ENCODE data around the gene PLPPR5.
A peak's percentile ranks its signal among the peaks of the same experiment; 100 is the strongest.
"Not testable (repeated sequence)": the region's sequence is repeated elsewhere in the genome, so short reads cannot be mapped to it uniquely, and the experiment has no call there.

The PLPPR5 gene

GRCh38 chr1:98919211-98919610 lies 85.5 kb downstream of the PLPPR5 start:
- no peak for DNase-seq (ENCODE audit: low spot score)

- DNase-seq (ENCODE audit: low spot score) = no peak
Measured at GRCh38 chr1:98914547-98914946, 90.1 kb downstream of the PLPPR5 start.

GRCh38 chr1:98910827-98911226 lies 93.8 kb downstream of the PLPPR5 start:
- no peak for DNase-seq (ENCODE audit: low spot score)

- no peak for DNase-seq (ENCODE audit: low spot score)
Measured at GRCh38 chr1:98908980-98909379, 95.7 kb downstream of the PLPPR5 start.

- no peak for DNase-seq (ENCODE audit: low spot score)
Measured at GRCh38 chr1:98906809-98907208, 97.9 kb downstream of the PLPPR5 start.

GRCh38 chr1:98906361-98906760 lies 98.3 kb downstream of the PLPPR5 start:
- DNase-seq (ENCODE audit: low spot score) = no peak

GRCh38 chr1:98904684-98905083 lies 100.0 kb downstream of the PLPPR5 start:
- DNase-seq (ENCODE audit: low spot score) = no peak

- DNase-seq (ENCODE audit: low spot score) = no peak
Measured at GRCh38 chr1:98903726-98904125, 100.9 kb downstream of the PLPPR5 start.

- no peak for DNase-seq (ENCODE audit: low spot score)
Measured at GRCh38 chr1:98903261-98903660, 101.4 kb downstream of the PLPPR5 start.

GRCh38 chr1:98898940-98899339 lies 105.7 kb downstream of the PLPPR5 start:
- no peak for DNase-seq (ENCODE audit: low spot score)

GRCh38 chr1:98897479-98897878 lies 107.2 kb downstream of the PLPPR5 start:
- DNase-seq (ENCODE audit: low spot score) = no peak

- DNase-seq (ENCODE audit: low spot score) = no peak
Measured at GRCh38 chr1:98896711-98897445, 107.8 kb downstream of the PLPPR5 start.

GRCh38 chr1:98893371-98893770 lies 111.3 kb downstream of the PLPPR5 start:
- no peak for DNase-seq (ENCODE audit: low spot score)

- no peak for DNase-seq (ENCODE audit: low spot score)
Measured at GRCh38 chr1:98888869-98889268, 115.8 kb downstream of the PLPPR5 start.

GRCh38 chr1:98887507-98887906 lies 117.2 kb downstream of the PLPPR5 start:
- DNase-seq (ENCODE audit: low spot score) = no peak

GRCh38 chr1:98884864-98885263 lies 119.8 kb downstream of the PLPPR5 start:
- no peak for DNase-seq (ENCODE audit: low spot score)

- DNase-seq (ENCODE audit: low spot score) = no peak
Measured at GRCh38 chr1:98881901-98882300, 122.8 kb downstream of the PLPPR5 start.

GRCh38 chr1:98881234-98881633 lies 123.4 kb downstream of the PLPPR5 start:
- not testable (repeated sequence) for DNase-seq (ENCODE audit: low spot score)

- no peak for DNase-seq (ENCODE audit: low spot score)
Measured at GRCh38 chr1:98874828-98875227, 129.8 kb downstream of the PLPPR5 start.

GRCh38 chr1:98870959-98871903 lies 133.4 kb downstream of the PLPPR5 start:
- DNase-seq (ENCODE audit: low spot score) = peak; percentile 60

- DNase-seq (ENCODE audit: low spot score) = no peak
Measured at GRCh38 chr1:98865796-98866195, 138.9 kb downstream of the PLPPR5 start.

- DNase-seq (ENCODE audit: low spot score) = no peak
Measured at GRCh38 chr1:98860329-98860728, 144.3 kb downstream of the PLPPR5 start.

- no peak for DNase-seq (ENCODE audit: low spot score)
Measured at GRCh38 chr1:98854137-98854536, 150.5 kb downstream of the PLPPR5 start.
